Measurements from ENCODE around the gene C19orf81. TPM values are rescaled to one million over a fixed set of nuclear protein-coding genes. Genes with fewer than 3 reads are reported as not detected.

Gene C19orf81
- total and polyA plus RNA-seq, 2 donors (not counting 3 experiments of a cell fraction or from before 2014, with no cell fraction given) = 0.79 to 2.5 TPM

GRCh38 chr19:50694815-50695145, 45.5 kb downstream of the C19orf81 start:
- Histone ChIP-seq H3K4me3 (replicated peaks in 1 of 3; ENCODE audit: insufficient read depth in 1 of 3, low read depth in 1 of 3, low read length in 3 of 3) (no peak overlapping the region), H3K9me3 (replicated peaks; ENCODE audit: control insufficient read depth, insufficient read depth, low read length) (no peaks in the 10 kb centered on the region), H3K36me3 (ENCODE audit: control insufficient read depth in 2 of 2, extremely low read depth in 1 of 2, insufficient read depth in 2 of 2, low read length in 2 of 2) (no peaks in the 10 kb centered on the region), H3K4me1 (ENCODE audit: control insufficient read depth, extremely low read depth, insufficient read depth, low read length) (no peaks in the 10 kb centered on the region), H4K20me1 (replicated peaks; ENCODE audit: control insufficient read depth, extremely low read depth, insufficient read depth, low read length) (no peaks in the 10 kb centered on the region), H3K27me3 (ENCODE audit: control insufficient read depth in 2 of 2, insufficient read depth in 2 of 2, low read length in 2 of 2) (peaks cover 12 to 22% of the 10 kb centered on the region in 2 experiments), H3K9ac (replicated peaks; ENCODE audit: extremely low read depth, insufficient read depth, low read length) (no peak overlapping the region), H3K27ac (ENCODE audit: insufficient read depth, low read depth, low read length) (no peak overlapping the region), H2AFZ (ENCODE audit: low read depth, low read length) (no peak overlapping the region), H3K4me2 (ENCODE audit: insufficient read depth, low read length) (no peak overlapping the region), H3K79me2 (ENCODE audit: control insufficient read depth, insufficient read depth, low read length) (no peaks in the 10 kb centered on the region), H3K9me1 (replicated peaks; ENCODE audit: control insufficient read depth, extremely low read depth, insufficient read depth, low read length) (no peaks in the 10 kb centered on the region)
- TF ChIP-seq EZH2 (IDR thresholded peaks at IDR 0.05; ENCODE audit: borderline replicate concordance, low read depth, low read length, severe bottlenecking) (peak; percentile 60), MAX (IDR thresholded peaks at IDR 0.05; ENCODE audit: insufficient read depth, insufficient read length) (no peak), FOS (IDR thresholded peaks at IDR 0.05; ENCODE audit: borderline replicate concordance, insufficient read depth, low read length) (no peak)
- CTCF ChIA-PET = interaction anchor here (0.6 to 1.0 kb wide), 2 partner anchors 14 to 29 kb away, joined by 4 to 5 read pairs; no protein-coding TSS in a partner anchor
- POLR2A ChIA-PET = no interaction called here
- dilution Hi-C loops (cut with MboI; ENCODE audit: extremely low pct_ligation_motif_present, low sequenced_read_pairs) = no loop called here
- no peak for FAIRE-seq
- BruUV-seq (replicated peaks) = no TSS peak
- no peak for DNase-seq (ENCODE audit: low read depth, low spot score)
- intact Hi-C loops (cut with micrococcal nuclease) = no loop called here

DNA sequence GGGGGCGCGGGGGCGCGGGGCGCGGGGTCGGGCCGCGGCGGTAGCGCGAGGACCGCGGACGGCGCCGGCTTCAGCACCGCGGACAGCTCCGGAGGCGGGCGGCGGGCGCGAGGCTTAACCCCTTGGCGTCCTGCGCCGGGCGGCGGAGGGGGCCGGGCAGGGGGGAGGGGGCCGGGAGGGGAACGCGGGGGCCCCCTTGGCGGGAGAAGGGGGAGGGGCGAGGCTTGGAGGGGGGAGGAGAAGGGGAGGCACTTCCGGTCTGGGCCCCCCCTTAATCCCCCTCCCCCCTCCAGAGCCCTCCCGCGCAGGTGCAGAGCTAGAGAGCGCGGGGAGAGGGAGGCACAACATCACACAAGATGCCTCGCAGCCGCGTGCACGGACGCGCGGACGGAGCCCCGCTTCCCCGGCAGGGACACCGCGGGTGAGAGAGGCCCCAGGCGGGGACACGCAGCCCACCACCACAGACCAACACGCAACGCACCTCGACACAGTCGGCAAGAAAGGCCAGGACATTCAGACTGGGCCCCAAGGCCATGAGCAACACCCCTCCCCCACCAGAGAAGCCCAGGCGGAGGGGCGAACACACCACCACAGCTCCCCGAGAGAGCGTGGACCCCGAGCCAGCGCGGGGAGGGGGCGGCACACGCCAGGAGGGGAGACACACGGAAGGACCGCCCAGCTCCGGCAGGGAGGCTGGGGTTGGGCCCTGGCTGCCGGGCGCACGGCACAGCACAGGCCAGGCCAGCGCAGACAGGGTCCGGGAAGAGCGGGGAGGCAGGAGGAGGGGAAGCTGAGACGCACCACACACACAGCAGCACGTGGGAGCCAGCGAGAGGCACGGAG, 46.2 kb downstream of the C19orf81 start:
- no peak overlapping the region for H3K27ac ChIP-seq (ENCODE audit: insufficient read depth, low read depth, low read length)
- intact Hi-C loops (cut with micrococcal nuclease) = no loop called here
- H3K4me3 ChIP-seq (replicated peaks in 1 of 3; ENCODE audit: insufficient read depth in 1 of 3, low read depth in 1 of 3, low read length in 3 of 3) = no peak overlapping the region
- no peaks in the 10 kb centered on the region for H3K36me3 ChIP-seq (ENCODE audit: control insufficient read depth in 2 of 2, extremely low read depth in 1 of 2, insufficient read depth in 2 of 2, low read length in 2 of 2)
- no peak for DNase-seq (ENCODE audit: low read depth, low spot score)
- H3K27me3 ChIP-seq (ENCODE audit: control insufficient read depth in 2 of 2, insufficient read depth in 2 of 2, low read length in 2 of 2) = peaks cover 12 to 22% of the 10 kb centered on the region in 2 experiments
- H3K79me2 ChIP-seq (ENCODE audit: control insufficient read depth, insufficient read depth, low read length) = no peaks in the 10 kb centered on the region
- dilution Hi-C loops (cut with MboI; ENCODE audit: extremely low pct_ligation_motif_present, low sequenced_read_pairs) = no loop called here
- FAIRE-seq = no peak
- BruUV-seq (replicated peaks) = no TSS peak
- no peak overlapping the region for H3K4me2 ChIP-seq (ENCODE audit: insufficient read depth, low read length)
- ChIA-PET CTCF (interaction anchor here (0.6 to 1.1 kb wide), 5 partner anchors 8 to 29 kb away, joined by 3 to 5 read pairs (median 4); no protein-coding TSS in a partner anchor), POLR2A (no interaction called here)
- no peaks in the 10 kb centered on the region for H4K20me1 ChIP-seq (replicated peaks; ENCODE audit: control insufficient read depth, extremely low read depth, insufficient read depth, low read length)
- H3K9me1 ChIP-seq (replicated peaks; ENCODE audit: control insufficient read depth, extremely low read depth, insufficient read depth, low read length) = no peaks in the 10 kb centered on the region
- TF ChIP-seq POLR2A (IDR thresholded peaks at IDR 0.05; ENCODE audit: low read depth, low read length) (no peak), EZH2 (IDR thresholded peaks at IDR 0.05; ENCODE audit: borderline replicate concordance, low read depth, low read length, severe bottlenecking) (peak; percentile 29), FOS (IDR thresholded peaks at IDR 0.05; ENCODE audit: borderline replicate concordance, insufficient read depth, low read length) (no peak)
- H3K9me3 ChIP-seq (replicated peaks; ENCODE audit: control insufficient read depth, insufficient read depth, low read length) = no peaks in the 10 kb centered on the region
- H2AFZ ChIP-seq (ENCODE audit: low read depth, low read length) = no peak overlapping the region
- no peak overlapping the region for H3K9ac ChIP-seq (replicated peaks; ENCODE audit: extremely low read depth, insufficient read depth, low read length)
- H3K4me1 ChIP-seq (ENCODE audit: control insufficient read depth, extremely low read depth, insufficient read depth, low read length) = no peaks in the 10 kb centered on the region

All from endothelial cell of umbilical vein (primary cell).